ENCODE results near the gene KCNG2.

DNA sequence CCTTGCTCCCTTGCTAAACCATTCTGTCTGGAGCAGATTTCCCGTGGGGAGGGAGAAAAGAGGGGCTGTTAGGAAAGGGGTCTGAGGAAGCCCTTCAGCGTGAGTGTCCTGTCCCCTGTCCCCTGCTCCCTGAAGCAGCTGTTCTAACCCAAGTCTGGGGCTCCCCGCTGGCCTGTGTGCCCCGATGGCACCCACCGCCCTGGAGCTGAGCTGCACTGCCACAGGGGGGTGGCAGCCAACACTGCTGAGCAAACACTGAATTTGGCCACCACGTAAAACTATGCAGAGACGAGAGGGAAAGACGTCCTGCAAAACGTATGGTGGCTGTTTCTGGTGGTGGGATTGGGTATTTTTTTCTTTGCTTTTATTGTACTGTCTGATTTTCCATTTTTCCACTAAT is 17.9 kb downstream of the KCNG2 start:
- TF ChIP-seq, protein P1, sequence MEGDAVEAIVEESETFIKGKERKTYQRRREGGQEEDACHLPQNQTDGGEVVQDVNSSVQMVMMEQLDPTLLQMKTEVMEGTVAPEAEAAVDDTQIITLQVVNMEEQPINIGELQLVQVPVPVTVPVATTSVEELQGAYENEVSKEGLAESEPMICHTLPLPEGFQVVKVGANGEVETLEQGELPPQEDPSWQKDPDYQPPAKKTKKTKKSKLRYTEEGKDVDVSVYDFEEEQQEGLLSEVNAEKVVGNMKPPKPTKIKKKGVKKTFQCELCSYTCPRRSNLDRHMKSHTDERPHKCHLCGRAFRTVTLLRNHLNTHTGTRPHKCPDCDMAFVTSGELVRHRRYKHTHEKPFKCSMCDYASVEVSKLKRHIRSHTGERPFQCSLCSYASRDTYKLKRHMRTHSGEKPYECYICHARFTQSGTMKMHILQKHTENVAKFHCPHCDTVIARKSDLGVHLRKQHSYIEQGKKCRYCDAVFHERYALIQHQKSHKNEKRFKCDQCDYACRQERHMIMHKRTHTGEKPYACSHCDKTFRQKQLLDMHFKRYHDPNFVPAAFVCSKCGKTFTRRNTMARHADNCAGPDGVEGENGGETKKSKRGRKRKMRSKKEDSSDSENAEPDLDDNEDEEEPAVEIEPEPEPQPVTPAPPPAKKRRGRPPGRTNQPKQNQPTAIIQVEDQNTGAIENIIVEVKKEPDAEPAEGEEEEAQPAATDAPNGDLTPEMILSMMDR (conservative IDR thresholded peaks at IDR 0.05) = no peak
- TF ChIP-seq ZFX (IDR thresholded peaks at IDR 0.05) = no peak
